Stimulated activated CD4-positive, alpha-beta T cell treated with anti-CD3 and anti-CD28 coated beads, Interleukin-4, amount 100 ng/mL, for 1 hour (primary cell): ENCODE measurements around the gene DNAJB12.
A peak's percentile ranks its signal among the peaks of the same experiment; 100 is the strongest.
"Not testable (repeated sequence)": the region's sequence is repeated elsewhere in the genome, so short reads cannot be mapped to it uniquely, and the experiment has no call there.

ENCODE experiments used
- DNase-seq: peaks from one replicate; pipeline ENCODE4 v3.0.0-alpha.2; 2020

The DNAJB12 gene

DNA sequence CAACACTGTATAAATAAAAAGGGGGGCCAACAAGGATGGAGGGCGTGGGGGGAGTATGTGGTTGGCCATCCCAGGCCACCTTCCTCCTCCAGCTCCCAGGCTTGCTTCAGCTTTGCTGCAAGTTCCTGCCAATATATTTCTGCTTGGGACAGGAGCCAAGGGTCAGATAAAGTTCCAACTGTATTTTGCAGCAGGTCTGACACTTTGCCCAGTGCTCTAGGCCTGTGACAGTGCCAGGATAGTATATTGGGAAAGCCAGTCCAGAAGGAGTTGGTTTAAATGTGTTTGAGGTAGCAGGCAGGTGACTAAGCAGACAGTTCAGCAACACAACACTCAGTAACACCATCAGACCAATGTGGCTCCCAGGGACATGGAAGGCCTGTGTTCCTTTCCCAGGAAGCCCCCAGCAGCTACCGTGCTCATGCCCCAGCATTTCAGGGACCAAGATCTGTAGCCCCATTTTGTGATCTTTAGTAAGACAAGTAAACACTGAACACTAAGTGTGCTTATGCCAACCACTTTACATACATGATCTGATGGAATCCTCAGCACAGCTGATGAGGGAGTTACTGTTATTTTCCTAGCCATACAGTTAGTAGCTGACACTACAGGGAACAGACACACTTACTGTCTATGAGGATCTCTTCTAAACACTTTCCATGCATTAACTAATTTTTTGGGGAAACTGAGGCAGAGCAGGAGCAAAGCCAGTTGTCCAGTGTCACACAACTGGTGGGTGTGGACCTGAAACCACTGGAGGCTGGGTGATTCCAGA, 38.9 kb downstream of the DNAJB12 start:
- no peak for DNase-seq

DNA sequence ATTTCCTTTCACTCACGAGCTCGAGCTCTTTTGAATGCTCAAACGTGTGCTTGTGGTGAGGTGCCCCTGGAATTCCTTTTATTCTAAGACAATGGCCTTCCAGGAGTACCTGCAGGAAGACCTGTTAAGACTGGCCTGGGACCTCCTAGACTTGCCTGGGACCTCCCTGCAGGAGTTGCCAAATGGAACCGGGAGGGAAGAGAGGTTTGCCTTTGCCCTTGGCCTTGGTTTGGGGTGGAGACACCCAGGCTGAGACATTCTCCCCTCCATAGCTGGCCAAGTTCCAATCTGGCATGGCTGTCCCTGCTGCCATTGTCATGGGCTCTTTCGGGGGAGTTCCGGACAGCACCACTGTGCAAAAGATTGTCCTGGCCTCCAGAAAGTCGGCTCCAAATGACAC, 39.7 kb downstream of the DNAJB12 start:
- no peak for DNase-seq

DNA sequence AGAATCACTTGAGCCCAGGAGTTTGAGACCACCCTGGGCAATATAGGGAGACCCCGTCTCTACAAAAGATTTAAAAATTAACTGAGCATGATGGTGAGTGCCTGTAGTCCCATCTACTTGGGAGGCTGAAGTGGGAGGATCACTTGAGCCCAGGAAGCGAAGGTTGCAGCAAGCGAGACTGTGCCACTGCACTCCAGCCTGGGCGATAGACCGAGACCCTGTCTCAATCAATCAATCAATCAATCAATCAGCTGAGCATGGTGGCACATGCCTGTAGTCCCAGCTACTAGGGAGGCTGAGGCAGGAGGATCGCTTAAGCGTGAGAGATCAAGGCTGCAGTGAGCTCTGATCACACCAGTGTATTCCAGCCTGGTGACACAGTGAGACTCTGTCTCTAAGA, 40.5 kb downstream of the DNAJB12 start:
- DNase-seq: no peak

DNA sequence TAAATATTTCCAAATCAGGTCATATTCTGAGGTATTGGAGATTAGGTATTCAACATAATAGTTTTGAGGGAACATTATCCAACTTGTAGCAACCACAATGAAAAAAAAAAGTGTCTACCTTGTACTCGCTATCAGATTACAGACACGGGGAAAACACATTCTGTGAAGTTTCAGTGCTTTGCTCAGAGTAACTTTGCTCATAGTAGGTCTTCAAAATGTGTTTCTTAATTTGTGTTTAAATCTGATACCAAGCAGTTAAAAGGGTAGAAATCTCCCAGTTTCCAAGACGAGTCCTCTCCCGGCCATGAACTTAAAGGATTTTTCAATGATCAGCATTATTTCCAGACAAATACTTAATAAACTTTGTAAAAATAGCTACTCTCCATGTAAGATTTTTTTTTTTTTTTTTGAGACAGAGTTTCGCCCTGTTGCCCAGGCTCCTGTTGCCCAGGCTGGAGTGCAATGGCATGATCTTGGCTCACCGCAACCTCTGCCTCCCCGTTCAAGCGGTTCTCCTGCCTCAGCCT, 41.8 kb downstream of the DNAJB12 start:
- DNase-seq: no peak

DNA sequence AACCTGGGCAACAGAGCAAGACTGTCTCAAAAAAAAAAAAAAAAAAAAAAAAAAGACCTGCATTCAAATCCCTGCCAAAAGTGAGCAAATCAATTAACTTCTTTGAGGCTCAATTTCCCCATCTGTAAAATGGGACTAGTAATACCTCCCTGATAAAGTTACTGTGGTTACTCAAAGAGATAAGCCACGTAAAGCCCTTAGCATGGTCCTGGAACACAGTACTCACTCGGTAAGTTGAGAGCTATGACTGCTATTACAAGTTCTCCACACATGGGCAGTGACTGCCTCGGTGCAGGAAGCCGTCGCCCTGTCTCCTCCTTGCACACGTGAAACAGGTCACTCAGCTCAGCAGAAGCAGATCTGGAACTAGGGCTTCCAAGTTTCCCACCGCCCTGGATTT, 43.1 kb downstream of the DNAJB12 start:
- no peak for DNase-seq

DNA sequence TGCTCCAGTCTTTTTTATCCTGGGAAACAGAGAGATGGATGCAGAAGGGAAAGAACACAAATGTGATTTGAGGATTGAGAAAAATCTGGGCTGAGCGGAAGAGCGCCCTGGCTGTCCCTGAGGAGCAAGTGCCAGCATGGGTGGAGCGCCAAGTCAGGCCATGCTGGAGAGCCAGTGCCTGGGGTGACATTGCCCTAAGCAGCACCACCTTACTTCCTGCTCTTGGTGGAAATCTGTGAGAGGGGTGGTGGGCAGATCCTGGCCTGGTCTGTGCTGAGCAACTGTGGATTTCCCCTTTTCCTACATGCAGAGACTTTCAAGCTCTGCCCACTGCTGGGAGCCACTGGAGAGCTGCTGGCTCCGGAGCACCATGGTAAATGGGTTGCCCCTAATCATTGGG, 44.1 kb downstream of the DNAJB12 start:
- no peak for DNase-seq

DNA sequence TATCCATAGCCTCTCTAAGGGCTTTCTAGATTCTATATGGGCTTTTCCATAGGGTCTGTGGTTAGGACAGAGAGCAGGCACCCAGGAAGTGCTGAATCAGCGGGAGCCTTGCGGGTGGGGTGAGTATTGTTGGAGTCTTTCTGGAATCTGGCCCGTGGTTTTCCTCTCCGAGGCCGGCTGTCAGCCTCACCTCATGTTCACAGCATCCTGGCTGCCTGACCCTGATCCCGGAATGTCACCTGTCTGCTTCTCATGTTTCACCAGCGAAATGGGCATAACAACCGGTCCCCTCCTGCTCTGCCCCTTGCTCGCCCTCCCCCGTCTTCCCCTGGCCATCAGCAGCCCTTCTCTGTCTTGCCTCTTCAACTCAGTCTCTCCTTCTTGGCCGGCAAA, 44.5 kb downstream of the DNAJB12 start:
- DNase-seq: no peak

DNA sequence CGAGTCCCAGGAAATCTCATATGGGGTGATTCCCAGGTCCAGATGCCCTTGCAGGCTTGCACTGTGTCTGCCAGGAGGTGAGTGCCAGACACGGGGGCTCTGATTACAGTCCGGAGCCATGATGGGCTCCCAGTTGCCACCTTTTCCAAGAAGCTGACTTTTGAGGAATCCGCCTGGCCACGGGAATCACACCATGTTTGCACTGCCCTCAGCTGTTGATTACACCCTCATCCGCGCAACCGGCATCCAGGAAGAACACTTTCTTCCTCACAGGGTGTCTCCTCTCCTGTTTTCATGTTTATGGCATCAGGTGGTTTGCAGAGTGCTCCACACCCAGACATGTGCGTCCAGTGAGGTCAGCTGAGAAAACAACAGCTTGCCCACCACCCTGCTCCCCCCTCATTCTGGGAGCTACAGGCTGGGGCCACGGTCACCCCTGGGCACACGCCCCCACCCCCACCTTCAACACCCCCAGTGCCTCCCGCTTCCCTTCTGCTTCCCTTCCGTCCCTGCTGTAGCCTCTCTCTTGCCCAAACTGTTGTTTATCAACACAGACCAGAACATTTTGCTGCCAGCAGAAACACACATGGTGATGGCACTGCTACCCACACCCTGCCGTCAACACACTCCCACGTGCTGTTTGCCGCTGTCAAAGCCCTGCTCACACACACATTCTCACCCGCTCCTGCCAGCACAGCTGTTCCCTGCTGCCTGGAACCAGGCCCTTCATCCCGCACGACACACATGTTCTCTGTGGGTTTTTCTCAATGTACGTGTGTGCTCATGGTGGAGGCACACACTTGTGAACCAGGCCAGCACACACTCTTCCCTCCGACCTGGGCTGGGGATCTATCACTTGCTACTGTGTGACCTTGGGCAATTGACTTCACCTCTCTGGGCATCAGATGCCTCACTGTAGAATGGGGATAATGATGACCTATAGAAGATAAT, 45.2 kb downstream of the DNAJB12 start:
- DNase-seq: no peak

DNA sequence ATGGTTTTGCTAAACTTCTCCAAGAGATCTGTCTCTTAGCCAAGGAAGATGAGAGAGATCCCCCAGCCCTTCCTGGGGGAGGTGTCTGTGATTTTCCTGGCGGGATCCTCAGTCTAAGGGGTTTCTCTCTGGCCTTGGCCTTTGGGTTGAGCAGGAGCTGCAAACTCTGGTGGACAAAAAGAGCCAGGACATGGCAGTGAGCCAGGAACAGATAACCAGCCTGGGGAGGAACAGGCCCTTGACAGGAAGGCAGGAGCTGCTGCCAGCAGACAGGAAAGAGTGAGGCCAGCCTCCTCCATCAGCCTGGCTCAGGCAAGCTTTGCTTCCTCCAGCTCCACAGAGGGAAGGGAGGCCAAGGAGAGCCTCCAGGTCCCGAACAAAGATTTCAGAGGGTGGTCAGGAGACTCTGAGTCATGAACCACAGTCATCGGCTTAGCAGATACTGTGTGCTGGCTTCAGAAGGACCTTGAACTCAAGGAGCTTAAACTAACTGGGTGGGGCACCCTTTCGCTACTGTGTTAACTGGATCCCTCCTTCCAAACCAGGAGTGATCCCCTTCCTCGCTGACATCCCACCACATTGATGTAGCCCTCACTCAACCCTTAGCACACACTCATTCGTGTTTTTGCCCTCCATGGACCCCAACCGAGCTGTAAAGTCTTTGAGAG, 46.3 kb downstream of the DNAJB12 start:
- DNase-seq: no peak

DNA sequence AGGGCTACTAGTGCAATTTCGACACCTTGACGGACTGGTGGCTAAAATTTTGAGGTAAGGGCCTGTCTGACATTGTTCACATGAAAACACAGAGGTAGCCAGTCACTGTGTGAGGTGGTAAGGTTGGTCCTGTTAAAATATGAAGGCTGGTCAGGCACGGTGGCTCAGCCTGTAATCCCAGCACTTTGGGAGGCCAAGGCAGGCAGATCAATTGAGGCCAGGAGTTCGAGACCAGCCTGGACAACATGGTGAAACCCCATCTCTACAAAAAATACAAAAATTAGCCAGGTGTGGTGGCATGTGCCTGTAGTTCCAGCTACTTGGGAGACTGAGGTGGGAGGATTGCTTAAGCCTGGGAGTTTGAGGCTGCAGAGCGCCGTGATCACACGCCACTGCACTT, 47.0 kb downstream of the DNAJB12 start:
- not testable (repeated sequence) for DNase-seq

DNA sequence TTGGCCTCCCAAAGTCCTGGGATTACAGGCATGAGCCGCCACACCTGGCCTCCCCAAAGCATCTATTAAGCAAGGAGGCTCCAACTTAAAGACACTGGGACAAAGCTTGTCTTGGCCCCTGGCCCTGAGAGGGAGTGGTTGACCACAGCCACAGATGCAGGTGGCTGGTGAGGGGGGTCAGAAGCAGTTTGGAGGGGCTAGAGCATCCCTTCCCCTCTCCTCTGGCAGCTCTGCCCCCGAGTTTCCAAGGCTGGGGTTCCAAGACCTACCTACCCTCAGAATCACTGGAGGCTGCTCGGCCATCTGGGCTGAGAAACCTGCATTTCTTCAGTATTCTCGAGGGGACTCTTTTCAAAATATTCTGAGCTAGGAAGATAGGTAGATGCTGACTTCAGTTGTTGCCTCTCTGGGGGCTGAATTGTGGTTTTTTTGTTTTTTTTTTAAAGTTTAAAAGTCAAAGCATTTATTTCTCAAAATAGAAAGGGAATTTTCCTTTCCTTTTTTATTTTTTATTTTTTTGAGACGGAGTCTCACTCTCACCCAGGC, 48.4 kb downstream of the DNAJB12 start:
- no peak for DNase-seq

DNA sequence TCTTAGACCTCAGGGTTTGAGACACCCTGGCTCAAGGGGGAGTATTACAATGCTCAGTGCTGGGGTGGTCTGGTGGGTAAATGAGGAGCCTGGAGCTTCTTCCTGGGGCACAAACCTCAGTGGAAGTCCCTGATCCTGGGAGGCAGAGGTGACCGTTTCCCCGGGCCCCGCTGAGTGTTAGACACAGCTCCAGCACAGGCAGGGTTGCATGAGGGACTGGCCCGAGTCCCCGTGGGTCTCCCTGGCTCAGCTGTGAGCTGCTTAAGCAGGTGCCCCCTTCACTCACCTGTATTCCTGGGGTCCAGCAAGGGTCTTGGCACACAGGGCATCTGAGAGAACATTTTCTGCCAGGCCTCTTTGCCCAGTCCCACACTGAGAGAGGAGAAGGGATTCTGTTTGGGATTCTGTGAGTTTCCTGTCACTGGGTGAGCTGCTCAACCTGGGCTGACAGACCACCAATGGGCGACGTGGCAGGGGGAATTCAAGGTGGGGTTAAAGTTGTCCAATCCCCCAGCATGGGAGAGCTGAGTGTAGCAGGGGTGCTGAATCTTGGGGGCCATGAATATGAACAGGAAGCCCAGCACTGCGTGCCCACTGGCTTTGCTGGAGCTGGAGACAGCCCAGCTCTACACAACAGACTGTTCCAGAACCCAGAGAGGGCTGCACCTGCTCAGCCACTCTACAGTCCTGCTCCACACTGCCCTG, 51.1 kb downstream of the DNAJB12 start:
- DNase-seq: no peak

DNA sequence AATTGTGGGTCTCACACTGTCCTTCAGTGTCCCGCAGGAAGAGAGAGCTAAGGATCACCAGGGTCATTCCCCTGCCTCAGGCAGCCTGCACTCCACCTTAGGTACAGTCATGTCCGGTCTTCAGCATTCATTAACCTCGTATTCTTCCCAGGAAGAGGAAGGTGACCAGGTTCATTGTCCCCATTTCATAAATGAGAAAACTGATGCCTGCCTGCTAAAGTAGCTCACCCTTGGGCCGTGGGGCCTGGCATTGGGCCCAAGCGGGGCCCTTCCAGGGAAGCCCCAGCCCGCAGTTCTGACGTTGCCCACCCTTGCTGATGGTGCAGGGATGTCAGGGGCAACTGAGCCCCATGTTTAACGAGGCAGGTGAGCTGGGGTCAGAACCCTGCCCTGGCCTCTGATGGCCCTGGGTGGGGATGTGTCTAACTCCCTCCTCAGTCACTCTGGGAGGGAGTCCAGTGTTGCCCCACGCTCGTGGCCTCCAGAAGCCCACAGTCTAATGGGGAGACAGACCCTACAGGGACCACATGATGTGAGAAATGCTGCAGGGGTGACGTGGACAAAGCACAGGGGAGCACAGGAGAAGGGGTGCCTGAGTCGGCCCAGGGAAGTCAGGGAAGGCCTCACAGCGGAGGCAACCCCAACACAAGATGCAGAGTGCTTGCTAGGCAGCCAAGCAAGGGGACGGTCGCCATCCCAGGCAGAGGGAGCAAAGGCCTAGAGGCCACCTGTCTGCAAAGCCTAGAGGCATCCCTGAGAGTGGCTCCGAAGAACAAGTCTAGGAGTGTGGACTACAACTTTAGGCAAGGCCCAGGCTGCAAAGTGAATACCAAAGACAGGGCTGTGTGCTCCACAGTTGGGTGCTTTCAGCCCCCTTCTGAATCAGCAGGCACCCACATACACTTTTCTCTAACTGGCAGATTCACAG, 55.9 kb downstream of the DNAJB12 start:
- no peak for DNase-seq

DNA sequence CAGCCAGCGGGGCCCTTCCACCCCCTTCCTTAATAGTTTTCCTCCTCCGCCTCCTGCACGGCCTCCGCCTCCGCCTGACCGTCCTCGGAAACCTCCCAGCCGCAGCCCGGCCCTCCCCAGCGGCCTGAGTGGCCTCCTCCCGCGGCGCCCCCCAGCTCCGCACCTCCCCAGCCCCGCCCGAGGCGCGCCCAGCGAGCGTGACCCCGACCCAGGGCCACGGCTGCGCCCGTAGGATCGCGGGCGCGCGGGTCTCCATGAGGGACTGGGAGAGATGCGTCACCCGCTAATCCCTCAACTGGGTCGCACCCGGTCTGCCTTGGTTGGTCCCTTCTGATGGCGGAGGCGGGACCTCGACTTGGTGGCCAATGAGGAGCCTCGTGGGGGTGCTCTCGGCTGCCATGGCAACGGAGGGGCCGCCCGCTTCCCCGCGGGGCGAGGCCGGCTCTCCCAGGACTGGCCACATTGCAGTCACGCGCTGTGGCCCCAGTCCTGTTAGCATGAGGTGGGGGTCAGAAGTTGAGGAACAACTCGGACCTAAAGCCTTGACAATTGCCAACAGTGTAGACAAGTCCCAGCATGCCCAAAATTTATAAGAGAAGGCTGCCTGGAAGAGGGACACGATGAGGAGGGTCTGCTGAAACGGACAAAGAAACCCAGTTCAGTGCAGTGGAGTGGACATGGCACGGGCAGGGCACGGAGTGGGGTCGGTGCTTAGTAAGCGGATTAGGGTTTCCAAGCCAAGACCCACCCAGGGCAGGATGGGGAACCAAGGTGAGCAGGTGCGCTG, 56.7 kb downstream of the DNAJB12 start:
- DNase-seq: peak; percentile 89

DNA sequence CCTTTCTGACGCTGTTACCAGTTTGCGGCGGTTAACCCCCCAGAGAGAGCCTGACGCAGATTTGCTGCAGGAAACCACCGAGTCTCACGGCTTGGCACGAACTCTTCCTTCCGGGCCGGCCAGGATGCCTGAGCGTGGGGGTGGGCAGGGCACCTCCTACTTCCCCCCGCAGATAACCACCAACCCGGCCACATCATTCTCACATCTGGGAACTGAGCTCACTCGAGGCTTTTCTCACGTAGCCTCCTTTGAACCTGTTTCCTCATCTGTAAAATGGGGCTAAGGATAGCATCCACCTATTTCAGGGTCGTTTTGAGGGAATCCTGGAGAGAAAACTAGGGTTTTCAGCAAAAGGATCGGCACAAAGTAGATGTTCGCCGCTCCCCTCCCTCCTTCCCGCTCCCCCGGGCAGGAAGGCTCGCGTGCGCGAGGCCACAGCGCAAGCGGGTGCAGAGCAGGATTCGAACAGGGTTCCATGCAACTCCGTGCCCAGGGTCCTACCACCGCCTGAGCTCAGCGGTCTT, 57.4 kb downstream of the DNAJB12 start:
- DNase-seq: peak; percentile 92

DNA sequence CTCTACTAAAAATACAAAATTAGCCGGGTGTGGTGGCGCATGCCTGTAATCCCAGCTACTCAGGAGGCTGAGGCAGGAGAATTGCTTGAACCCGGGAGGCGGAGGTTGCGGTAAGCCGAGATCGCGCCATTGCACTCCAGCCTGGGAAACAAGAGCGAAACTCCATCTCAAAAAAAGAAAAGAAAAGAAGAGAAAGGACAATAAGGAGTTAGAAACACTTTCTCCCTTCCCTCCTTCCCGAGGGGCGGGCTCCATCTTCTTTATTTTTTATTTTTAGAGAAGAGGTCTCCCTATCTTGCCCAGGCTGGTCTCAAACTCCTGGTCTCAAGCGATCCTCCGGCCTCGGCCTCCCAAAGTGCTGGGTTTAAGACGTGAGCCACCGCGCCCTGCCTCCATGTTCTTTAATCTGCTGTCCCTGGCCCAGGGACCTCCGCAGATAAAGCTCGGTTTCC, 57.9 kb downstream of the DNAJB12 start:
- DNase-seq: not testable (repeated sequence)

DNA sequence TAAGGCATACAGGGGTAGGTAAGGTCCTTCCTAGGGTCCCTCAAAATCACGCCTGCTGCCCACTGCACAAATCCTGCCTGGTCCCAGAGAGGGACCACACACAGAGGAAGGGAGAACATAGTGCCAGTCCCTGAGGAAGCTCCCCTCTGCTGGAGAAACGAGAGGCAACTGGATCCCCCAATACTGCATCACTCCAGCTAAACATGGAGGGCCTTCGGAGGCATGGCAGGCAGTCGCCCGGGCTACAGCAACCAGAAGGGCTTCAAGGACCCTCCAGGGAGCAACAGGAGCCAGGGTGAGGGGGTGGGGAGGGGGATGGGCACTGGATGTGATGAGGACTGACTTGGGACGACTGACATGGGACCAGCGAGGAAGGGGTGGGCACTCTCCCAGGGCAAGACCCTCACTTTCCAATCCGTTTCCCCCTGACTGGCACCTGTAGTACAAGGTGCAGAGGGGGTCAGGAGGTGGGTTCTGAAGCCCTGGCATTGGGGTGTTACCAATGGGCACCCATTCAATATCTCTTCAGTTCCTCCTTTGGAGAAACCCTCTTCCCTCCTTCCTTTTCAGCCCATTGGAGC, 59.3 kb downstream of the DNAJB12 start:
- DNase-seq: no peak

DNA sequence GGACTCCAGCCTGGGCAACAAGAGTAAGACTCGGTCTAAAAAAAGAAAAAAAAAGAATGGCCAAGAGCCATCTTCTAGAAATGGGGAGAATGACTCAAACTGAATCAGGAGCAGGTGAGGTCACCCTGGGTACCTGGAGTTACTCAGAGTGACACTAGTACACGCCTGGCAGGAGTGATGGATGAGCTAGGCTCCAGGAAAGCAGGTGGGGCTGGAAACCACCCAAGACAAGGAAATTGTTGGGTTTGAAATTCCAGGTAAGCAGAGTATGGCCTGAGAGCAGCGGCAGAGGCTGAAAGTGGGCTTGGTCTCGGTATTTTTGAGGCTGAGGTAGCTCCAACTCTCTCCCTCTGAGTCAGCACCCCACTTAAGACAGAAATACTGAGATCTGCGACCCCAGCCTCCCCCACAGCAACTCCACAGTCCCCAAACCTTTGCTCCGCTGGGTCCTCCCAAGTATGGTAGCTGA, 62.5 kb downstream of the DNAJB12 start:
- DNase-seq: peak; percentile 52

DNA sequence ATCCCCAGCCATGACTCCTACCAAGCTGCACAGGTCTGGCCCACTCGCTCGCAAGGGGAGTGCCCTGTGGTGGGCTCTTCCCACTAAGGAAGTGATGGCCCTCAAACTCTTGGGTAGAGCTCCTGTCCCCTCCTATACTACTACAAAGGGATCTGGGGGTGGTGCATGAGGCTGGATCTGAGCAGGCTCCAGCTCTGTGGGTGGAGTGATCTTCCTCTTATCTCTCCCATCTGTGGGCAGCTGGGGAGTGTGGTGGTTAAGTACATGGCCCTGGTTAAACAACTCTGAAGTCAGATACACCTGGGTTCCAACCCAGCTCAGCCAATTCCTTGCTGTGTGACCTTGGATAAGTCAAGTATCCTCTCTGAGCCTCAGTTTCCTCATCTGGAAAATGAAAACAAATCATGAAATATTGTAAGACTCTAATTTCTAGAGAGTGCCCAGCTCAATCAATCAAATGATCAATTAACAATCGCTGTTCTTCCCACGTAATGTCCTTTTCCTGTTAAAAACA, 63.6 kb downstream of the DNAJB12 start:
- no peak for DNase-seq
